Fibroblast of the conjunctiva (primary cell): Measurements from ENCODE around the gene MRPL55.
A peak's percentile ranks its signal among the peaks of the same experiment; 100 is the strongest.

ENCODE experiments used
- DNase-seq: peaks from one replicate; pipeline ENCODE4 v3.0.0-alpha.2; 2010; ENCODE audit warnings: low read depth

The MRPL55 gene

GRCh38 chr1:228147768-228148167 is 38.7 kb upstream of the MRPL55 start:
- DNase-seq: no peak

DNA sequence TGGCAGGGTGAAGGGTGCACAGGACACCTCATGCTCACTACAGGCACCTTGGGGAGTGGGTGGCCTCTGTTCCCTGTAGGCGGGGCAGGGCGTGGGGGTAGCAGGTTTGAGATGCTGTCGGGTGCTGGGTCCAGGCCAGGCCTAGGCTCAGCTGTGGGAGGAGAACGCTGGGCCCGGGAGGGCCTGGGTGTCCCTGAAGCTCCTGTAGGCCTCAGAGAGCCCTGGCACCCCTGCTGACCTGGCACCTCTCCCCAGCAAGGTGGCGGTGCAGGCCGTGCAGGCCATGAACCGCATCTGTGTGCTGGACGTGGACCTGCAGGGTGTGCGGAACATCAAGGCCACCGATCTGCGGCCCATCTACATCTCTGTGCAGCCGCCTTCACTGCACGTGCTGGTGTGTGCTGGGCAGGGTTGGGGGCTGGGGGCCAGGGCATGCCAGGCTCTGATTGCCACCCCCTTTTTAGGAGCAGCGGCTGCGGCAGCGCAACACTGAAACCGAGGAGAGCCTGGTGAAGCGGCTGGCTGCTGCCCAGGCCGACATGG is 38.1 kb upstream of the MRPL55 start:
- DNase-seq: no peak

DNA sequence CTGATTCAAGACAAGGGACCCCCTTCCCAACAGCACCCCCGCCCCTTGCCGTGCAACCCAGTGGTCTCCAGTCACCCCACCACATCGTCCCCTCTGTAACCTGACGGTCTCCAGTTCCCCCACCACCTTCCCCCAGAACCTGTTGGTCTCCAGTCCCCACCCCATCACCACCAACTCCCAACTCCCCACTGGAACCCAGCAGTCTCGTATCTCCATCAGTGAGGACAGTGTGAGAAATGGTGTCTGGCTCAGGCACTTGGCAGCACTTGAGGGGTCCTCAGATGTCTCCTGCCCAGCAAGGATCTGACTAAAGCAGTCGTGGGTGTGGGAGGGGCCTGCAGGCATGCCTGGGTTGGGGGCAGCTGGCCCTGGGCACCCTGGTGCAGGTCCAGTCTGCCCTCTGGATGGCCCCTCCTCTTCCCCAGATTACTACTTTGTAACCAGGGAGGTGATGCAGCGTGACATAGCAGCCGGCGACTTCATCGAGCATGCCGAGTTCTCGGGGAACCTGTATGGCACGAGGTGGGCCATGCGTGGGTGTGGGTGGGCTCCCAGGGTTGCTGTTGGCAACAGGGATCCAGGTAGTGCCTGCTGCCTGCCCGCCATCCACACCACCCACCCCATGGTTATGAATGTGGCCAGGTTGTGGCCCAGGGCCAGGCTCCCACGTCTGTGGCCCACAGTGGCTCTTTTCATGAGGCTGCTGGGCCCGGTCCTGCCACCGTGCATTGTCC is 37.5 kb upstream of the MRPL55 start:
- DNase-seq: no peak

DNA sequence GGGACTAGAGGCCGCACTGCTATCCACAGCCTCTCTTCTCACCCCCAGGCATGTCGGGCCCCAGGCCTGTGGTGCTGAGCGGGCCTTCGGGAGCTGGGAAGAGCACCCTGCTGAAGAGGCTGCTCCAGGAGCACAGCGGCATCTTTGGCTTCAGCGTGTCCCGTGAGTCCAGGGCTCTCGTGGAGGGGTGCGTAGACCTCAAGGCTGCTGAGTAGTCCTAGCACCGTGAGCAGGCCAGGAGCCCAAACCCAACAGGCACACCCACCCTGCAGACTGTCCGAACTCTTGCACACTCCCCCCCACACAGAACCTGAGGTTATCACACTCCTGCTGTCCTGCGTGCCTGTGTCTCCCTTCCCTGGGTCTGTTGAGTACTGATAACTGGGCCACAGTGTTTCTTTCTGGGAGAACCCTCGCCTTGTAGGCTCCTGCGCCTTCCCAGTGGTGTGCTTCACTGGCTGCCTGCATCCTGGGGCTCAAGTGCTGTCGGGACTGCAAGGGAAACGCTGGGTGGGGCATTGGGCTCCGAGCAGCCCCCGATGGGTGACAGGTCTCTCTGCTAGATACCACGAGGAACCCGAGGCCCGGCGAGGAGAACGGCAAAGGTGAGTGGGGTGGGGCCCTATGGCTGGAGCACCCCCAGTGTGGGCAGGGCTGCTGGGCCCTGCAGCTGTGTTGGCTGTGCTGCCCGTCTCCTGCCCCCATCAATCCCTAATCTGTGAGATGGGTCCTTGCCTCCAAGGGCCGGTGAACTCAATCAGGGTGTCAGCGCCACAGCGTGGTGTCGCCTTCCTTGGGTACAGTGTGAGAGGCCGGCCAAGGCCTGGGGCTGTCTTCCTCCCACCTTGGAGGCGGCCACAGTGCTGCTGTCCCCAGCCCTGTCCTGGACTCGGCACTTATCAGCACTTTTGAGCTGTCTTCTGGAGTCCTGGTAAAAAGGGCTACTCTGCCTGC is 36.6 kb upstream of the MRPL55 start:
- DNase-seq: no peak

DNA sequence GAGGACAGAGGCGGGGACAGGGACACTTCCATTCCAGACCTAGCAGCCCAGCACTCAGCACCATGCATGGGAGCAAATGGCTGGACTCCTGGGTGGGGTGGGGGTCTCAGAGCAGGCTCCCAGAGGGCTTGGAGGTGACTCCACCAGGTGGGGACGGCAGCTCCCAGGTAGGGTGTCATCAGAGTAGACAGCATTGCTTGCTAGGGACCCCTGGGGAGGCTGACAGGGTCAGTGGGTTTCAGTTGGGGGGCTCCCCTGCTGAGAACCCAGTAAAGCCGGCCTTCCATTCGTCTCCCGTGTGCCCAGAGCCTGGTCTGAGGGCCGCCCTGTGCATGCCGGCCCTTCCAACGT is 35.9 kb upstream of the MRPL55 start:
- no peak for DNase-seq

GRCh38 chr1:228144193-228144992 is 35.3 kb upstream of the MRPL55 start:
- no peak for DNase-seq

GRCh38 chr1:228143480-228144192 is 34.5 kb upstream of the MRPL55 start:
- no peak for DNase-seq

DNA sequence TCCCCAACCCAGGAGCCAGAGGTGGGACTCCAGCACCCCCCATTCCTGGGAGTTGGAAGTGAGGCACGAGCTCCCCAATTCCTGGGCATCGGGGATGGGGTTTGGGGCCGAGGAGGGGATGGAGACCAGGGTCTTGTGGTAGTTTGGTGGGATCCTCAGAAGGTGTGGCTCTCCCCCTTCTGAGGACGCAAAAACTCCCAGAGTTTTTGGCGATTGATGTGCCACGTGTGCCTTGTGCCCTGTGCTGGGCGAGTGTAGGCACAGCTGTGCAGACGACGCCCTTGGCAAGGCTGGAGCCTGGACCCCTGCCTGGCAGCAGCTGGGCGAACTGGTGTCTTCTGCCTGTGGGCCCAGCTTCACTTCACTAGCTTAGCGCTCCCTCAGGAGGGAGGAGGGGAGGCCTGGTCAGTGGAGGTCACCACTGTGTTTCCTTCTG is 33.6 kb upstream of the MRPL55 start:
- DNase-seq: no peak

DNA sequence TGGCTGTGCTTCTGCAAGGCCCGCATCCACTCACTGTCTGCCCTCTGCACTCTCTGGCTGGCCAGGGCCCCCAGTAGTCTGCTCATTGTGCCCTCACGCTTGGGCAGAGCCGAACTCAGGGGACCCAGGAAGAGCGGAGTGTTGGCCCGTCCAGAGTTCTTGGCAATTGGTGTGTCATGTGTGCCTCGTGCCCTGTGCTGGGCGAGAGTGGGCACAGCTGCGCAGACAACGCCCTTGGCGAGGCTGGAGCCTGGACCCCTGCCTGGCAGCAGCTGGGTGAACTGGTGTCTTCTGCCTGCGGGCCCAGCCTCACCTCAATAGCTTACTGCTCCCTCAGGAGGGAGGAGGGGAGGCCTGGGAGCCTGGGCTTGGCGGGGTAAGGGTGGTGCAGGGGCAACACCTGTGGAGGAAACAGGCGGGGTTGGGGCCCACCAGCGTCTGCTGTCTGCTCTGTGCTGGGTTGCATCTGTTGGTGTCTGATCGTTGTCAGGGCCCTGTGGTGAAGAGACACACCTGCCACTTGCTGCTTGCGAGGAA is 33.1 kb upstream of the MRPL55 start:
- no peak for DNase-seq

DNA sequence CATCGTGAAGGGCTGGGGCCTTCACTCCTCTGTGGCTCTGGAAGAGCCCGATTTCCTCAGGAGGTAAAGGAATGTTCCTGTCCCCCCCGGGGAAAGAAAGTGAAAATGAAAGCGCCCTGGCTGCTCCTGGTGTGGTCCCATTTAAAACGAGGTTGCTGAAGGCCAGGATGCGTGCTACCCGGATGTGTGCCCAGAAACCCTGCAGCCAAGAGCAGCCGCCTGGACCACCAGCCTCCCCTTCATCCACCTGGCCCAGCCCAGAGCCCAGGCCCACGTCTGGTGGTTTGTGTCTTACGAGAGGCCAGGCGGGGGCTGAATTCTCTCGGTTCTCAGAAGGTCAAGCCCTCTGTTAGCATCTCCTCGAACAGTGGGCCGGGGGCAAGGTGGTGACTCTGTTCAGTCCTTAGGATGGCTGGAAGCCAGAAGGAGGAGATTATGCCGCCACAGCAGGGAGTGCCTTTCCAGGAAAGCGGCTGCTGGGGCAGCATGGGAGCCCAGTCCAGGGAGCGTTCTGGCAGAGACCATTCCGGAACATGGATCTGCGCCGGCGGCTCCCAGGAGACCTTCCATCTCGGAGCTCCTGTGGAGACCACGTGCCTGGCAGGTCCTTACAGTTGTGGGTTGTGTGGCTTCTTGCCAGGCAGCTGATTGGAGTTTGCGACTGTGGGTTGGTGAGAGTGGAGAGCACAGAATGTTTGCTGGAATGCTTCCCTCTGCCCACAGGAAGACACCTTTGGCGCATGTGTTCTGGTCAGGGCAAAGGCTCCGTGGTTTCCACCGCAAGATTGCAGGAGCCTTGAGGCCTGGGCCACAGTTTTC is 32.3 kb upstream of the MRPL55 start:
- no peak for DNase-seq

- no peak for DNase-seq
Observed at GRCh38 chr1:228140724-228141225, 31.7 kb upstream of the MRPL55 start.

DNA sequence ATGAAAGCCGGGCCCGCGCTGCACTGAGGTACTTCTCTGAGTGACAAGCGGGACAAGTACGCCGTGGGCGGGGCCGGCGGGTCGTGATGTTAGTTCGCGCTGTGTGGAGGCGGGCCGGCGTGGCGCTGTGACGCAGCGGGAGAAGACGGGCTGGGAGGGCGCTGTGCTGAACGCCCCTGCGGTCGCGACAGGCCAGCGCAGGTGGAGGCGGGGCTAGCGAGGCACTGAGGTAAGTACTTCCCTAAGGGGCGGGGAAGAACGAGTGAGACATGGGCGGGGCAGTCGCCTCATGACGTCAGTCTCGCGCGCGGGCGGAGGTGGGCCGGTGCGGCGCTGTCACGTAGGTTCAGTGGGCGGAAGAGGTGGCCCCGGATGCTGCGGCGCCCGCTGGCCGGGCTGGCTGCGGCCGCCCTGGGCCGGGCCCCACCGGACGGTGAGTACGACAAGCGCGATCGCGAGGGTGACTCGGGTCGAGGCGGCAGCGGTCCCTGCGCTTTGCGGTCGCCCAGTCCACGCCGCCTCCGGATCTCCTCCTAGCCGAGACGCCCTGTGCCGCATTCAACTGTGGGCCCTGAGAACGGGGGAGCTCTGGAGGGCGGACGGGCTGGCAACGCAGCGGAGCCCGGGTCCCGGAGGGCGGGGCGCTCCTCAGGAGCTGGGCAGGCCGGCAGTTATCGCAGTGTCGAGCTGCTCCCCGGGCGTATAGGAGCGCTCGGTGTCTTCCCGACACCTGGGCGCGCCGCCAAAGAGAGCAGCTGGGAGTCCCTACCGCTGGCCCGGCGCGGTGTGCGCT is 31.0 kb upstream of the MRPL55 start, which contains the start of gene GUK1:
TSS of gene GUK1 (plus strand) at position 349 of the 793 bp plus-strand sequence. CDS start at position 373, 24 bp downstream.
- peak; percentile 99 for DNase-seq

- no peak for DNase-seq
Observed at GRCh38 chr1:228139406-228139930, 30.4 kb upstream of the MRPL55 start.

DNA sequence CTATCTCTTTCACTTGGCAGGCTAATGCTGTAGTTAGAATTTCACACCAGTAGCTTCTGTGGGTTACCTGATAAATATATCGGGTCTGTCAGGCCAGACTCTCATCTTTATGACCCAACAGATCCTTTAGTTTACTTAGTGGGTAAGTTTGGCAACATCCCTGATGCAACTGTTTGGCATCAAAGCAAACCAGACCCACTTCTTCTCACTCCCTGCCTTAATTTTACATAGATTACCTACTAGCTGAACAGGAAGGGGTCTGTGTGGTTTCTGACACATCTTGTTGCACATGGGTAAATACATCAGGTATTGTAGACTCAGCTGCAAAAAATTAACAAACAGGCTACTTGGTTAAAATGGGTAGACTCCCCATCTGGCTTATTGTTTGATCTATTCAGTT is 27.8 kb upstream of the MRPL55 start:
- DNase-seq: no peak

- no peak for DNase-seq
Observed at GRCh38 chr1:228134591-228134990, 25.5 kb upstream of the MRPL55 start.

DNA sequence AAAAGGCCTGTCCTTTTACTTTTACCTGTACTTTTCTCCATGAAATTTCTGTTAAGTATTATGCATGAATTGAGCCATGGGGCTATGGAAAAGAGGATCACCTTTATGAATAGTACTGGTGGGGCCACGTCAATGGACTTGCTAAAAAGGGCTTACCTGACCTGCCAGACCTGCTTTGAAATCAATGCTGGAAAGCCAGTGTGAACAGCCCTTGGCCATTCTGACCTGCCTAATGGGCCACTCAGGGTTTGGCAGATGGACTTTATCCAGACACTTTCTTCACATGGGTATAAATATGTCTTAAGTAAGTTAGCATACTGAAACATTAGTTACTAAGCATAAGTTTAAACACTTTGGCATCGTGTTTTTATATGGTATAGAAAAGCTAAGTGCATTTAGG is 22.7 kb upstream of the MRPL55 start:
- no peak for DNase-seq

GRCh38 chr1:228125185-228125584 is 16.1 kb upstream of the MRPL55 start:
- DNase-seq: no peak

- no peak for DNase-seq
Observed at GRCh38 chr1:228123505-228123904, 14.4 kb upstream of the MRPL55 start.

DNA sequence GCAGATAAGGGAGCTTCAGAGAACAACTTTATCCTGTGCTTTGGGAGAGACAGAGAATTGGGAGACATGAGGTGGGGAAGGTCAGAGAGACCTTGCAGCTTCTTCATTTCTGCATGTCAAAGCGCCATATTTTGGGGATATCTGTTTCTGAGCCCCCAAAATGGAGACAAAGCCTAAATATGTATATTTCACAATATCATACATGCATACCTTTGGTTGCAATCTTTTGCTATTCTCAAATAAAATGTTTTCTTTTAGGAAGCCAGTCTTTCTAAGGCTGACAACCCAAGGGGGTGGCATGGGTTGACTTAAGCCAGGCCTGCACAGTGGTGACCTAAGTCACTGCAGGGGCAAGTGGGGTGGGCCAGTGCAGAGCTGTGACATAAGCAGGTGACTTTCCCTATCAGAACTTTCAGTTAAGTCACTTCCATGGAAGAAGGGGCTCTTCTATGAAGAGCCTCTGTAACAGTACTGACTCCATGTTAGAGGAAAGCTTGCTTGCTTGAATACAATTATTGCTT is 13.9 kb upstream of the MRPL55 start:
- no peak for DNase-seq
